ENCODE measurements around the gene INCA1.

INCA1 gene

GRCh38 chr17:4969551-4970173 is 27.7 kb downstream of the INCA1 start:
- DNase-seq = no peak

- no peak for DNase-seq
Observed at GRCh38 chr17:4969047-4969550, 28.2 kb downstream of the INCA1 start.

- DNase-seq = no peak
Observed at GRCh38 chr17:4968486-4969046, 28.8 kb downstream of the INCA1 start.

- peak; percentile 80 to 90 for DNase-seq
Observed at GRCh38 chr17:4967539-4968485, 29.5 kb downstream of the INCA1 start, which contains the start of gene SPAG7. TSS of gene SPAG7 (minus strand) at chr17:4967817. CDS start at chr17:4967804, 13 bp downstream.

GRCh38 chr17:4966844-4967538 is 30.3 kb downstream of the INCA1 start:
- DNase-seq = peak; percentile 99 to 100

- no peak for DNase-seq
Observed at GRCh38 chr17:4965311-4965986, 31.9 kb downstream of the INCA1 start.

- no peak for DNase-seq
Observed at GRCh38 chr17:4960279-4960922, 36.9 kb downstream of the INCA1 start.

GRCh38 chr17:4959261-4959965 is 37.9 kb downstream of the INCA1 start:
- DNase-seq = no peak

- no peak for DNase-seq
Observed at GRCh38 chr17:4958102-4958501, 39.2 kb downstream of the INCA1 start.

- DNase-seq = no peak
Observed at GRCh38 chr17:4956493-4957061, 40.7 kb downstream of the INCA1 start.

GRCh38 chr17:4955091-4955490 is 42.2 kb downstream of the INCA1 start:
- no peak for DNase-seq

- no peak for DNase-seq
Observed at GRCh38 chr17:4953451-4953961, 43.8 kb downstream of the INCA1 start.

GRCh38 chr17:4951486-4951885 is 45.8 kb downstream of the INCA1 start:
- DNase-seq = no peak

- DNase-seq = no peak
Observed at GRCh38 chr17:4950746-4951204, 46.5 kb downstream of the INCA1 start, which contains the start of gene ENO3. TSS of gene ENO3 (plus strand) at chr17:4951119. CDS start at chr17:4951830, 711 bp downstream.

GRCh38 chr17:4950075-4950745 is 47.1 kb downstream of the INCA1 start:
- DNase-seq = no peak

- DNase-seq = no peak
Observed at GRCh38 chr17:4949321-4950074, 47.8 kb downstream of the INCA1 start.

GRCh38 chr17:4948931-4949320 is 48.4 kb downstream of the INCA1 start:
- no peak for DNase-seq

GRCh38 chr17:4948166-4948930 is 49.0 kb downstream of the INCA1 start, which contains the start of gene PFN1:
TSS of gene PFN1 (minus strand) at chr17:4948530. CDS start at chr17:4948394, 136 bp downstream.
- DNase-seq = no peak
